AG04449 (cell line): ENCODE data around the gene RAB43.

ENCODE experiments used
- CTCF ChIA-PET: fragments of 350-600 bp; formaldehyde crosslinking; extraction: SDS; loops from one replicate; lab custom pipeline; 2021; ENCODE audit warnings: antibody characterized with exemption; lab: Yijun Ruan, JAX
- POLR2A ChIA-PET: fragments of 400-600, 350-600 bp; formaldehyde crosslinking; extraction: SDS; loops from one replicate; lab custom pipeline; 2020; ENCODE audit warnings: antibody characterized with exemption, inconsistent platforms; lab: Yijun Ruan, JAX
- DNase-seq: peaks from one replicate; pipeline ENCODE4 v3.0.0-alpha.2; 2010; ENCODE audit warnings: low read depth, low spot score
- H3K4me3 ChIP-seq: 2 replicates; pipeline ENCODE4 v1.5.1; 2011; ENCODE audit warnings: low read depth, mild to moderate bottlenecking, control low read depth, low read length
- CTCF ChIP-seq: IDR thresholded peaks from one replicate; pipeline ENCODE4 v1.5.1; 2011; ENCODE audit warnings: mild to moderate bottlenecking, moderate library complexity, low read length, control low read depth, inconsistent platforms; ENCODE audit not compliant: insufficient read depth; ENCODE audit errors: missing control alignments

The RAB43 gene

DNA sequence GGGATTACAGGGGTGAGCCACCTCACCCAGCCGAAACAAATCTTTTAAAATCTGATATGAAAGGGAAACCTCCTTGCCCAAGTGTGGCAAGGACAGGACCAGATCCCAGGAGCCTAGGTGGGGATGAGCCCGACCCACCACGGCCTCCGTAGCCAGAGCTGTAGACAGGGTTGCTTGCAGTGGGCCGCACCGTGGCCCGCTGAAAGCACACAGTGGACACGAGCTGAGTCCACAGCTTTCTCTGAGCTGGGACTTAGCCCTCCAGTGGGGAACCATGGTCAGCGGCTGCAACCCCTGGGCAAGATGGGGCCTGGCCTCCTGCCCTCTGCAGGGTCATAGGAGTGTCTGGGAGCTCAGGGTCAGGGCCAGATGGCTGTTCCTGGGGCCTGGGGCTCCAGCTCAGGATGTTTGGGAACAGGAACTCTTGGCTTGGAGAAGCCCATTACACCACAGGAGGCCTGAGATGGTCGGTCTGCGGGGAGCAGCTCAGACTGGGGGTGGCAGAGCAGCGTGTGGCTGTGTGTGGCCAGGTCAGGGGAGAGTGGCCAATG, 36.4 kb downstream of the RAB43 start:
- no peak for DNase-seq
- no peak for TF ChIP-seq CTCF
- ChIA-PET POLR2A (no interaction called here), CTCF (interaction anchor here (0.7 to 1.3 kb wide), 4 partner anchors 32 to 115 kb away, joined by 3 to 6 read pairs (median 4); no protein-coding TSS in a partner anchor)
- no peak overlapping the region for H3K4me3 ChIP-seq

GRCh38 chr3:129084501-129084900, 37.1 kb downstream of the RAB43 start:
- TF ChIP-seq CTCF, result no peak
- CTCF ChIA-PET, result interaction anchor here (1.0 to 1.3 kb wide), 2 partner anchors 32 to 114 kb away, joined by 4 to 6 read pairs; no protein-coding TSS in a partner anchor

GRCh38 chr3:129082026-129082425, 39.6 kb downstream of the RAB43 start:
- no peak overlapping the region for H3K4me3 ChIP-seq
- CTCF ChIA-PET, result interaction anchor here (1.4 kb wide), 1 partner anchor 29 kb away, joined by 4 read pairs; no protein-coding TSS in a partner anchor
- TF ChIP-seq CTCF, result no peak
- POLR2A ChIA-PET, result no interaction called here
- DNase-seq, result no peak

More at GRCh38 chr3:129084501-129084900, 37.1 kb downstream of the RAB43 start:
- POLR2A ChIA-PET, result no interaction called here
- DNase-seq, result no peak
- H3K4me3 ChIP-seq, result no peak overlapping the region

DNA sequence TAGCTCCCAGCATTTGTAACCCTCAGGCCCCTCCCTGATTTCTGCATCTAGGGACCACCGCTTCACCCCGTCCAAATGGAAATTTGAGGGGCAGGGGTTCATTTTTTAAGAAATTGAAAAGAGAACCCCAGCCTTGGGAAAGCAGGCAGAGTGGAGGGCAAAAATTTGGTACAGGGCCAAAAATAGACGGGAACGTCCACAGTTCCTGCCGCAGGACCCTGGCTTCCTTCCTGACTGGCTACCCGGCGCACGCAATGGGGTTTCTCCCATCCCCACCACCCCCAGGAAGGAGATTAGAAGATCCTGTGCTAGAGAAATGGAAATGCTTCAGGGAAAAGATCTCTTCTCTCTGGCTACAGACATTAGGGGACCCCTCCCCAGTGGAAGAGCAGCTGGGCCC, 40.1 kb downstream of the RAB43 start:
- no peak for TF ChIP-seq CTCF
- CTCF ChIA-PET, result interaction anchor here (1.4 kb wide), 1 partner anchor 28 kb away, joined by 4 read pairs; no protein-coding TSS in a partner anchor

DNA sequence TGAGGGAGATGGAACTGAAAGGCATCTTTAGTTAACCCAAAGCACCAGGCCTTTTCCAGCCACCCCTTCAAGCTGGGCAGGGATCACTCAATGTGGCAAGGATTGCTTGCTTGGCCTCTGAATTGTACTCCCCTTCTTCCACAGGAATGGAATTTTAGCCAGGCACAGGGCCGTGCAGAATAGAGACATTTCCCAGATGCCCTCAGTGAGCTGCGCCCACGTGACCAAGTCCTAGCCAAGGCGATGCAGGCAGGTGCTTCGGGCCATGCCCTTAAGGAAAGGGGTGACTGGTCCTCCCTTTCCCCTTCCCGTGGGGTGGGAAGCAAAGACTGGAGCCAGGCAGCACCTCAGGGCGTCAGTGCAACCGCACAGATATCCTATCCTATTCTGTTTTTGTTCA, 43.1 kb downstream of the RAB43 start:
- CTCF ChIA-PET, result interaction anchor here (0.7 to 1.2 kb wide), 2 partner anchors 26 to 108 kb away, joined by 3 to 4 read pairs; no protein-coding TSS in a partner anchor
- no peak for TF ChIP-seq CTCF
- POLR2A ChIA-PET, result no interaction called here
- DNase-seq, result no peak
- H3K4me3 ChIP-seq, result no peak overlapping the region

More for the DNA sequence above, 40.1 kb downstream of the RAB43 start:
- POLR2A ChIA-PET, result no interaction called here
- no peak overlapping the region for H3K4me3 ChIP-seq
- DNase-seq, result no peak

DNA sequence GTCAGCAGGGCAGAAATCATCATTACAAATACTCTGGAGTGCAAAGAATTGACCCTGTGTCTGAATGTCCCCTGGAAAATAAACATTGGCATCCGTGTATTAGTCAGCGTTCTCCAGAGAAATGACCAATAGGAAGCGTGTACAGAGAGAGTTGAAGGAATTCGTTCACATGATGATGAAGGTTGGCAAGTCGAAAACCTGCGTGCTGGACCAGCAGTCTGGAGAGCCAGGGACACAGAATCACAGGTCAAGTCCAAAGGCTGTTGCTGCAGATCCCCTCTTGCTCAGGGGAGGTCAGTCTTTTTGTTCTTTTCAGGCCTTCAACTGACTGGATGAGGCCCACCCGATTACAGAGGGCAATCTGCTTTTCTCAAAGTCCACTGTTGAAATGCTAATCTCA, 44.4 kb downstream of the RAB43 start:
- no peak for TF ChIP-seq CTCF
- DNase-seq, result no peak
- POLR2A ChIA-PET, result interaction anchor here (0.6 kb wide), 1 partner anchor 30 kb away, joined by 3 read pairs; no protein-coding TSS in a partner anchor
- CTCF ChIA-PET, result no interaction called here
- H3K4me3 ChIP-seq, result no peak overlapping the region
